K562 (cell line): ENCODE measurements around the gene EML3. TPM values are rescaled to one million over a fixed set of nuclear protein-coding genes. Genes with fewer than 3 reads are reported as not detected.

Experiments used
- ATF3 ChIP-seq, 2 experiments: fragments of 450-650 bp in 1 of 2; sonication (generic) in 1 of 2; formaldehyde crosslinking in 1 of 2; IDR thresholded peaks in 1 of 2; conservative IDR thresholded peaks in 1 of 2; 2 replicates each; pipeline versions ENCODE4 v1.6.1 to v1.8.1; 2016 to 2023; ENCODE audit warnings: mild to moderate bottlenecking in 2 of 2, moderate library complexity in 2 of 2, inconsistent platforms in 1 of 2, missing genetic modification reagents in 1 of 2
- CEBPZ ChIP-seq: fragments of 150-350 bp; IDR thresholded peaks from 2 replicates; pipeline ENCODE4 v1.6.1; 2014; ENCODE audit warnings: low read depth, mild to moderate bottlenecking, low read length, borderline replicate concordance
- CLOCK ChIP-seq: fragments of 250-450 bp; sonication (Bioruptor Pico); IDR thresholded peaks from 2 replicates; pipeline ENCODE4 v1.4.0; 2020; ENCODE audit warnings: mild to moderate bottlenecking, moderate library complexity, borderline replicate concordance
- HDGF ChIP-seq: fragments of 450-650 bp; IDR thresholded peaks from 2 replicates; pipeline ENCODE4 v1.6.1; 2016
- LEF1 ChIP-seq: fragments of 450-650 bp; IDR thresholded peaks from 2 replicates; pipeline ENCODE4 v1.6.1; 2016; ENCODE audit warnings: mild to moderate bottlenecking
- MECOM ChIP-seq: fragments of 250-450 bp; sonication (Bioruptor Pico); IDR thresholded peaks from 2 replicates; pipeline ENCODE4 v1.8.0; 2022; ENCODE audit warnings: inconsistent platforms
- TBP ChIP-seq: optimal IDR thresholded peaks from 2 replicates; pipeline ENCODE3; 2011; ENCODE audit warnings: low read depth, low read length, improper control_type of control experiment
- ZNF3 ChIP-seq: fragments of 250-450 bp; sonication (Bioruptor Pico); IDR thresholded peaks from 2 replicates; pipeline ENCODE4 v1.5.0; 2021; ENCODE audit warnings: mild to moderate bottlenecking, moderate library complexity
- ZNF609 ChIP-seq: sonication (generic); formaldehyde crosslinking; IDR thresholded peaks from 2 replicates; pipeline ENCODE4 v1.8.1; 2023; ENCODE audit warnings: missing genetic modification reagents, mild to moderate bottlenecking, borderline replicate concordance
- polyA plus RNA-seq, 8 experiments: library from polyadenylated mRNA; depleted of rRNA in 4 of 8; stranded (reverse) in 5 of 8; unstranded in 3 of 8; fragments of >200 nt; fragmentation: Nextera tagmentation in 2 of 8; fragmentation: Illumina TruSeq in 1 of 8; extraction: Ambion mirVana in 2 of 8; extraction: Trizol in 1 of 8; gene quantifications; 2 replicates each; pipeline versions ENCODE4 v1.2.1 to v1.2.3, GENCODE V29; 2011 to 2014; ENCODE audit warnings: inconsistent platforms in 1 of 8, missing spikeins in 1 of 8
- total RNA-seq, 7 experiments: library from RNA; depleted of rRNA in 6 of 7; stranded (reverse); fragments of >200 nt in 6 of 7; fragmentation: Illumina TruSeq in 2 of 7; extraction: Trizol in 2 of 7; gene quantifications; 2 replicates each; pipeline versions ENCODE4 v1.2.1 to v1.2.3, GENCODE V29; 2011 to 2021; ENCODE audit warnings: low replicate concordance in 1 of 7
- TF ChIP-seq, protein P1 (sequence below): fragments of 450-650 bp; conservative IDR thresholded peaks from 2 replicates; pipeline ENCODE4 v1.6.1; 2016; ENCODE audit warnings: missing genetic modification characterization, low read depth, mild to moderate bottlenecking, control low read depth, missing compliant biosample characterization

The EML3 gene
- total and polyA plus RNA-seq, 9 of the 15 experiments (the other 6 are each of a cell fraction or from before 2014, with no cell fraction given) = 0.32 to 90.5 (median 26.4) TPM

DNA sequence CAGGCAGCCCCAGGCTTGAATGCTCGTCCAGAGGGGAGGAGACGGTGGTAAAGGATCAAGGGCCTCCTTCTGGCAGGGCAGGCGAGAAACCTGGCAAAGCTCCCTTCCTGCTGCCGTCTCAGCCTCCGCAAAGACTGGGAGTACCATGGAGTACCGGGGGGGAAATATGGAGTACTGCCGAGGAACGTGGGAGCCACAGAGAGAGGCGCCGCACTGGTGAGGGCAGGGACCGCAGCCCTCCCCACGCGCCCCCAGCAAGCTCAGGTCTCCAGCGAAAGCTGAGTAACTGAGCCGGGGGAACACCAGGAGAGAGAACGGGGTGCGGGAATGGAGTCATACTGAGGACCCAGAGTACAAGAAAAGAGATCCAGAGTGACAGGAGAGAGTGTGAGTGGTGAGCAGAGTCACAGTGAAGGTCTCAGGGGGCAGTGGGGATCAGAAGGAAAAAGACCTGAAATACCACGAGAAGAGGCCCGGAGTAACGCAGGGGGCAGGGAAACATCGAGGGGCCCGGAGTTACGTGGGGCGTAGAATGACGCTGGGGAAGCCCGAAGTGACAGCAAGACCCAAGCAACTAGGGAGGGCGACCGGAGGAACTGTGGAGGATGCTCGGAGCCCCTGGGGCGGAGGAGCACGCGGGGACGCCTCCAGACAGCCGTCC lies 740 bp downstream of the EML3 start (continued):
- TF ChIP-seq CEBPZ = no peak
- TF ChIP-seq CLOCK = no peak
- no peak for TF ChIP-seq HDGF
- no peak for TF ChIP-seq ZNF609 (CRISPR knock-in tag)
- no peak for TF ChIP-seq LEF1
- TF ChIP-seq TBP = no peak
- TF ChIP-seq MECOM = no peak
- no peak for TF ChIP-seq ATF3 (IDR thresholded peaks at IDR 0.05)
- TF ChIP-seq ATF3 (CRISPR knock-in tag; conservative IDR thresholded peaks at IDR 0.05) = no peak; the same call in 1 of the 2 replicates
- no peak for TF ChIP-seq ZNF3 (CRISPR knock-in tag)
- TF ChIP-seq, protein P1, sequence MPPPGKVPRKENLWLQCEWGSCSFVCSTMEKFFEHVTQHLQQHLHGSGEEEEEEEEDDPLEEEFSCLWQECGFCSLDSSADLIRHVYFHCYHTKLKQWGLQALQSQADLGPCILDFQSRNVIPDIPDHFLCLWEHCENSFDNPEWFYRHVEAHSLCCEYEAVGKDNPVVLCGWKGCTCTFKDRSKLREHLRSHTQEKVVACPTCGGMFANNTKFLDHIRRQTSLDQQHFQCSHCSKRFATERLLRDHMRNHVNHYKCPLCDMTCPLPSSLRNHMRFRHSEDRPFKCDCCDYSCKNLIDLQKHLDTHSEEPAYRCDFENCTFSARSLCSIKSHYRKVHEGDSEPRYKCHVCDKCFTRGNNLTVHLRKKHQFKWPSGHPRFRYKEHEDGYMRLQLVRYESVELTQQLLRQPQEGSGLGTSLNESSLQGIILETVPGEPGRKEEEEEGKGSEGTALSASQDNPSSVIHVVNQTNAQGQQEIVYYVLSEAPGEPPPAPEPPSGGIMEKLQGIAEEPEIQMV = no peak
